SK-N-MC (cell line): ENCODE results near the gene NSUN2.

Experiments used
- EZH2 ChIP-seq: fragments of 200-600 bp; sonication (generic); IDR thresholded peaks from one replicate; pipeline ENCODE4 v1.6.1; 2017; ENCODE audit warnings: antibody characterized with exemption
- POLR2AphosphoS5 ChIP-seq: IDR thresholded peaks from 2 replicates; pipeline ENCODE4 v1.6.1; 2012; ENCODE audit warnings: mild to moderate bottlenecking, low read depth, low read length, borderline replicate concordance

GRCh38 chr5:6556802-6557102 is 76.1 kb downstream of the NSUN2 start:
- TF ChIP-seq POLR2AphosphoS5, result no peak
- TF ChIP-seq EZH2, result no peak
